Daoy (cell line): ENCODE results near the gene AGBL4. TPM values are rescaled to one million over a fixed set of nuclear protein-coding genes. Genes with fewer than 3 reads are reported as not detected.

Source experiments
- DNase-seq: peaks from one replicate; pipeline ENCODE4 v3.0.0-alpha.2; 2015; ENCODE audit warnings: low read depth
- total RNA-seq: library from RNA; depleted of rRNA; stranded (reverse); fragments of >200 nt; shearing (Covaris generic); gene quantifications from 2 replicates; pipeline ENCODE4 v1.2.3, GENCODE V29; 2014

The AGBL4 gene
- total RNA-seq, 1 experiment from 2014 or later: not detected

DNA sequence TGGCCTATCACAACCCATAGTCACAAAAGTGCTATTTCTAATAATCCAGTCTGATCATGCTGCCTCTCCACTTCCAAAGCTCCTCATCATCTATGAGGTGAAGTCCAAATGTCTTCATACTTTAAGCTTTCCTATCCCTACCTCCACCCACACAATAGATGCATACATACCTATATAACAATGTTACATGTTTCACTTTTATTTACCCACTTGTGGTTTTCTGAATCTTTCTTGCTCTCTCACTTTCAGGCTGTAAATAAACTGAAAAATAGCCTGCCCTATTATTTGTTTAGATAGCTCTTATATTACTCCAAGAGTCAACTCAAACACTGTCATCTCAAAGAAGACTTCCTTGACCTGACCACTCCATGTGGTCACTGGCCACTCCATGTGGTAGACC lies 840.3 kb downstream of the AGBL4 start:
- DNase-seq: no peak

DNA sequence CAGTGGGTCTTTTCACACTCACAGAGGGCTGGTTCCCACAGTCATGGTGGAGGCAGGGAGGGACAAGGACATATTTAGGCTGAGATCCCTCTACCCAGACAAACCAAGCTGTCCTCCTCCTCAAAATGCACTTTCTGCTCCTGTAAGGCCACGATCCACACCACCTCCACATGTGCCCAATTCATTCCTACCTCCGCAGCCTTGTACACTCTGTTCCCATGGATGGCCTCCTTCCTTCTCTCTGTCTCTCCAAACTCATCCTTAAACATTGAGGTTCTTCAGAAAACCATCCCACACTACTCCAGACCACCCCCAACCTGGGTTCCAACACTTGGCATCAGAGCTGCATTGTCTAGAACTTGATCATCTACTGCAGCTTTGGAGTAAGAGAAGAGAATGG lies 842.7 kb downstream of the AGBL4 start:
- no peak for DNase-seq

GRCh38 chr1:49171941-49172593 lies 851.7 kb downstream of the AGBL4 start:
- DNase-seq: no peak

DNA sequence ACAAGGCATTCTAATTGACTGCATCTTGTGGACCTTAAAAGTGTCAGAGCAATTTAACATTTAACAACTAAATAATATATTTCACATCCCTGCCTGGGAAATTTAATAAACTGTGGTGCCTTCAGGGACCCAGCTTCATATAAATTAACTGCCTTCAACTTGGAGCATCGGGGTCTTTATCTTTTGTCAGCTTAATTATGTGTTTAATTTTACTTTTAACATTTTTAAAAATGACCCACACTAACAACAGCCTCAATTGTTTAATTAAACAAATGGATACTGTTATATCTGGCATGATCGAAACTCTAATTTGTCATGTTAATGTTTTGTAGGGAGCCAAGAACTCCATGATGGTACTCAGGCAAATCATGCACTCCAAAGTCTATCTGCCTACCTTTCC lies 857.7 kb downstream of the AGBL4 start:
- DNase-seq: no peak

DNA sequence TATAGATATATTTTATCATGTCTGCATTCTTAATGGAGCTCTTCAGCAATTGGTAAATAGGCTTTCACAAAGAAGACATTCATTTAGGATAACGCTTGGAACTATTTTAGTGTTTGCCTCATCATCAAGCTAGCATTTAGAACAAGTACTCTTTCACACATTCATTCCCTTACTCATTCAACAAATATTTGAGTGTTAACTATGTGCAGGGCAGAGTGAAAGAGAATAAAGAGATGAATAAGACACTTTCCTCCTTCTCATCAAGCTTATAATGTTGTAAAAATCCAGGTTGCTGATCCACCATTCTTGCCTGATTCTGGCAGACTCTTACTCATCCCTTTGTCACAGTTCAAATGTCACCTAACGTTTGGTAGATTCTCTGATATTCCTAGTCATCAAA lies 860.7 kb downstream of the AGBL4 start:
- no peak for DNase-seq

- no peak for DNase-seq
Measured at GRCh38 chr1:49160677-49161076, 863.1 kb downstream of the AGBL4 start.

DNA sequence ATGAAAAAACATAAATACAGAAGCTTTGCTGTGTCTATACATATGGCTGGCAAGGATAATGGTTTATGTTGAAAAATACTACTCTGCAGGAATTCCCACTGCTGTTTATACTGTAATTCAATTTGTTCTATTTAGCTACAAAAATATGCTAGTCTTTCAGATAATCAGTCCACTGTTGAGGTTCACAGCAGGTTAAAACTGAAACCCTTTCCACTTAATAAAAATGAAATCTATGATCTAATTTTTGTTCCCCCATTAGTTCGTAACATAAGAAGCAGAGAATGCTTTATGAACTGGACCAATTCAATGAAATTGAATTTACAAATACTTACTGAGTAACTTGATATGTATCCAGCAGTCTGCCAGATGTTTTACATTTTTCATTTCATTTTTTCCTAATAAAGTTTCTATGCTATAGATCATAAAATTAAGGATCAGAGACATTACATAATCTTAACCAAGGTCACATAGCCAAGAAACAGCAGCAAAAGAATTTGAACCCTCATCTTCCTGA lies 887.0 kb downstream of the AGBL4 start:
- no peak for DNase-seq

- no peak for DNase-seq
Measured at GRCh38 chr1:49125746-49126145, 898.0 kb downstream of the AGBL4 start.

GRCh38 chr1:49111931-49112330 lies 911.8 kb downstream of the AGBL4 start:
- DNase-seq: no peak

- DNase-seq: no peak
Measured at GRCh38 chr1:49106445-49106844, 917.3 kb downstream of the AGBL4 start.

DNA sequence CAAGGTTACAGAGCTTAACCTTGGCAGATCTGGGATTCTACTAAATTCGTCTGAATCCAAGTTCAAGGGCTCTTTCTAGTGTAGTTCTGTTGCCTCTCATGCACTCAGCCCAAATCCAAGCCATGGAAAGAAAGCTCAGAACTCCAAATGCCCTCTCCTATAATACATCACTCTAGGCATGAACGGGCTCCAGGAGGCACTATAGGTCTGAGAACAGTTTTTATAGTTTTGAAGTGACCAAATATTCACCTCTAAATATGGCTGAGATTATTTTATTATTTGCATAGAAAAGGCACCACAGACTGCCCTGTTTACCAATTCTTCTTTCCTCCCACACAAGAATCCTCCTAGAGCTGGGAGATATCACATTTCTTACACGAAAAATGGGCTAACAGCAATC lies 919.2 kb downstream of the AGBL4 start:
- DNase-seq: no peak

DNA sequence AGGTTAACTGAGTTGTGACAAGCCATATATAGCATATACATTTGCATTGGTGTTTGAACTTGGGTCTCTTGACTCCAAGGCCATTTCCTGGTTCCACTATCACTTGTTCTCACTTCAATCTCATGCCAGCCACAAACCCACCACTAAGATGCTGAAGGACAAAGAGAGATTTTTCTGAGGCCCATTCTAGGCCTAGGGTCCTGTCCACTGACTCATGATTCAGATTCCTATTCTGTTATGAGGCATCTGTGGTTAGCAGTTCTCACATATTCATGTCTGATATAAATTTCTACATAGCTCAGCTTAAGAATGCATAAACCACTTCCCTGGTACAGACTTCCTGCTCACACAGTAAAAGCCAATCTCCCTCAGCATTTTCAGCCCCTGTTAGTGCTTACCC lies 921.0 kb downstream of the AGBL4 start:
- peak; percentile 9 for DNase-seq

DNA sequence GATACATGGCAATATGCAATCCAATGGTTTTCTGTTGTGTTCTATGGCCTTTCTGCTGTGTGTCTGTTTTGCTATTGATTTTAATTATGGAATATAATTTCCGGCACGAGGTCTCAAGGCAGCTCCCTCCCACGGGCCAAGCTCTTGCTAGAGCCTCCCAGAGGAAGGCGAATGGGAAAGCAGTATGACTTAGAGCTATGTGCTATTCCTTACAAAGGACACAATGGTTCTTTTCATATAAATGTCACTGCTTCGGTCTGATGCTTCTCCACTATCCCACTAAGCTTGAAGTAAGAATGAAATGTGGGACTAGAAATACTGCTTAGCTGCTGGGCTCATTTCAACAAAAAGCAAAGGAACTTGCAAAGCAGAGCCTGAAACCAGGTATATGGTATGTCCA lies 924.9 kb downstream of the AGBL4 start:
- no peak for DNase-seq

GRCh38 chr1:49086327-49086726 lies 937.4 kb downstream of the AGBL4 start:
- no peak for DNase-seq

- DNase-seq: no peak
Measured at GRCh38 chr1:49085079-49085478, 938.7 kb downstream of the AGBL4 start.

DNA sequence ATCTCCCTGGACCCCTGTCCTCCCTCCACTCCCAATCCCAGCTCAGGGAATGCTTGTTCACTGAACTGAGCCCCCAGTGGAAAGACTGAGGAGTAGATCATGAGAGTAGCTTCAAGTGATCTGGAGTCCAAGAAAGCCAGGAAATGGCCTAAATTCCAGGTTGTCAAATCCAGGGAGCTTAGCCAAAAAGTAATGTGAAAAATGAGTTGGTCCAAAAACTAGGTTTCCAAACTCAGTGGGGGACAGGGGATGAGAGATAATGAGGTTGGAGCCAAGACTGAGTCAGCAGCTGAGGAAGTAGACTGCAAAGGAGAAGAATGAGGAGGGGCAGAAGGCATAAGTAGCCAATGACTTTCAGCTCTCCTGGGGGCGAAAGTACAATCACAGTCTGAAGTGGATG lies 963.0 kb downstream of the AGBL4 start:
- DNase-seq: peak; percentile 15

- no peak for DNase-seq
Measured at GRCh38 chr1:49059087-49059486, 964.7 kb downstream of the AGBL4 start.

GRCh38 chr1:49052102-49052501 lies 971.7 kb downstream of the AGBL4 start:
- DNase-seq: no peak

DNA sequence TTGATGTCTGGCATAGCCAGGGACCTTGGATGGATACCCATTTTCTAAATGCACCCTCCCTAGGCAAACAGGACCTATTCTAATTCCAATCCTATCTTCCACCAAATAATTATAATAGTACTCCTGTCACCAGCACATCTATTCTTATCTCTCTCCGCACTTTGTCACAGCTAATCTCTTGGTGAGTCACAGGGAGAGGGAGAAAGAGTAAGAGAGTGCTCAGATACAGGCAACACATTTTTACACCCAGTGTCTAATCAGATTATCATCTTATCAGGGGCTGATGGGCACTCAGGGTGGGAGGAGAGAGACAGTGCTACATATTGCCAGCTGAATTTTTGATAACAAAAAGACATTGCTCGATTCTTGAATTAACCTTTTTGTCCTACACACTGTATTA lies 972.1 kb downstream of the AGBL4 start:
- DNase-seq: no peak

DNA sequence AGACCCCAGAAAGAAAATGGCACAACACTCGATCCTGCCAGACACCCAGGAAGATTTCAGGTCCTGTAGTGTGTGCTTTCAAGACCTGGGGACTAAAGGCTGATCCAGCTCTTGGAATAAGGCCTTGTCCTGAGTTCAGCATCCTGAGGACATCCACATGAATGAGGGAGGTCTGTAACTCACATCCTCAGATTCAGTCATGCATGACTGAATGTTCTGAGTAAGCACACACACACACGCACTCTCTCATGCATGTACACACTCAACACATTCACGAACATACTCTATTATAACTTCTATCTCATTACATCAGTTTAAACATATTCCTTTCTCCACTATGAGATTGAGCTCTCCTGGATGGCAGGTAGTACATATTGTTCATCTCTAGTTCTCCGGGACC lies 973.7 kb downstream of the AGBL4 start:
- DNase-seq: no peak

- no peak for DNase-seq
Measured at GRCh38 chr1:49048188-49048587, 975.6 kb downstream of the AGBL4 start.

DNA sequence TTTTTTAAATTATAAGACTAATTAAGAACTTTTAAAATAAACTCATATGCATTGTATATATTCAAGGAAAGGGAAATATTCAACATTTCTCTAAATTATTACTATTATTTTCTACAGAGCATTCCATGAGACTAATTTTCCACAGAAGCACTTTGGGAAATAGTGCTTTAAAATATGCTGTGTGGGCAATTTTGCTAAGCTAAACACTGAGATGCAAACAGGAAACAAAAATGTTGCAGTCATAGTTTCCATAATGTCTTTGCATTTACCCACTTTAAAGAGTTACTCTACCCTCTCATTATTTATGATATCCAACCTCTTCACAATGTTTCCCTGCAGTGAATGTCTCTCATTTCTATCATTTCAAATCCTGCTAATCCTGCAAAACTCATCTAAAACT lies 977.4 kb downstream of the AGBL4 start:
- no peak for DNase-seq

- no peak for DNase-seq
Measured at GRCh38 chr1:49045371-49045770, 978.4 kb downstream of the AGBL4 start.

DNA sequence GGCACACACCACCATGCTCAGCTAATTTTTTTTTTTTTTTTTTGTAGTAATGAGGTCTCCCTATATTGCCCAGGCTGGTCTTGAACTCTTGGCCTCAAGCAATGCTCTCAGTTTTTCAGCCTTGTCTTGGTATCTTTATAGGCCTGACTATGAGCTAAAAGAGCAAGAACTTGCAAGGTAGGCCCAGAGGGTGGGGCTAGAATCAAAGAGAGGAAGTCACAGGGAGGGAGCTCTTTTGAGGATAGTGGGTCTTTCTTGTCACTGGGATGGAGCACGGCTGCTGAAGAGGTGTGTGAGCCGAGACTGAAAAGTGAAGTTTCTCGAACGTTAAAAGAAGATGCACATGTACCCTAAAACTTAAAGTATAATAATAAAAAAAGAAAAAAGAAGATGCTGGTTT lies 987.1 kb downstream of the AGBL4 start:
- no peak for DNase-seq
